Hippocampal formation (tissue), 2 donors: ENCODE results near the gene PHC2.

Source experiments
- DNase-seq, 2 donors: peaks; one replicate each; lab custom pipeline; 2025; lab: John Stamatoyannopoulos, UW

Gene PHC2

GRCh38 chr1:33425900-33426299 is 5.0 kb downstream of the PHC2 start:
- no peak for DNase-seq

GRCh38 chr1:33424610-33425009 is 6.3 kb downstream of the PHC2 start:
- DNase-seq = no peak

GRCh38 chr1:33424205-33424604 is 6.7 kb downstream of the PHC2 start:
- no peak for DNase-seq

GRCh38 chr1:33420870-33421775 is 9.8 kb downstream of the PHC2 start:
- DNase-seq = no peak

- no peak for DNase-seq
These were observed 12.1 kb downstream of the PHC2 start for GRCh38 chr1:33418811-33419210.

DNA sequence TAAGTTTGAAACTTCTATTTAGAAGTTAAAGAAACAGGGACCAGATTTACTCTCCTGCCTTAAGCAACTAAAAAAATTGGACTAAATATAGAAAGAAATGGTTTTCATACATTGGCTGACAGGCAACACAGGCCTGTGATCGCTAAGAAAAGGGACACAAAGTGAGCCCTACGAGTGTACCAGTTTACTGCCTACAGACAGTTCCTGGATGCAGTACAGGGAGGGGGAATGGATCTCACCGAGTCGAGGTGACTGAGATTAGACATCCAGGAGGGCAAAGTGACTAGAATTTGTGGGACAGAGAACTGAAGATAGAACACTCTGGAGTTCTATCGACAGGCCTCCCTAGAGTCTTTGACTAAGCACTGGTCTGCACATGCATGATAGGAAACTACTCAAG is 16.0 kb downstream of the PHC2 start:
- DNase-seq = no peak

DNA sequence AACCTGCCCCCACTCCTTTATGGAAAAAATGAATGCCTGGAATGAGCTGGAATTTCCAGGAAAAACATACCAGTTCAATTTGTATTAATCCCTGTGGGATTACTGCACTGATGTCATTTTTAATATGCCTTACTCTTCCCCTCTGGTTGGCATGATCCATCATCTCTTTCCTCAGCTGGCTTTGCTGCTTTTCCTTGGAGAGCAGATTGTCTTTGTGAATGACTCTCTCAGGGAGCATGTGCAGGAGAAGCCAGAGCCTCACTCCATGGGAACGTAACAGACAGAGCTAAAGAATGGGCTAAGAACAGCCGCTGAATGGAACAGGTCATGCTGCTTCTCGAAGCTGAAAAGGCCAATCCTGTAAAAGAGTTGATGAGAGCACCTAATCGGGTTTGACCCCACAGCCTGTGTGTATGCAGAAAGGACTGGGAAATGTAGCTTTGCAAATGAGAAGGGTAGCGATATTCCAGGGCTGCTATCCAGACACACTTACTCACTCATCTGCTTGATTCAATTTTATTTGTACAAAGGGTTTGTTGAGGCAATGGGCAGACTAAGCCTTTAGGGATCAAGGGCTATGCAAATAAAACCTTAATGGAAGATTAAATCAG is 20.7 kb downstream of the PHC2 start:
- DNase-seq = peak in 1 of 2 donors; percentile 40

DNA sequence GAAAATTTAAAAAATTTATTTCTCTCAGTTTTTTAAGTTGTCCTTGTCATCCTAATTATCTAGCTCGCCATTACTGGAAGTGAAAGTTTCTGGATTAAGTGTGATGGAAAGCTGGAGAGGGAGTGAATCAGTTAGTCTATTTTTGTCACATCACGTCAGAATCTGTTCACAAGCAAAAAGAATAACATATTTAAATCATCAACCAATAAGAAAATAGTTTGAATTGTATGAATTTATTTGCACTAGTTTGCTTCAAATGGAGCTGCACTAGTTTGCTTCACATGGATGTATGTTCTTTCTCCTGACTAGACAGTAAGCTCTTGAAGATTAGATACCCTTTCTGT is 22.8 kb downstream of the PHC2 start:
- no peak for DNase-seq

GRCh38 chr1:33407352-33408092 is 23.4 kb downstream of the PHC2 start:
- no peak for DNase-seq

DNA sequence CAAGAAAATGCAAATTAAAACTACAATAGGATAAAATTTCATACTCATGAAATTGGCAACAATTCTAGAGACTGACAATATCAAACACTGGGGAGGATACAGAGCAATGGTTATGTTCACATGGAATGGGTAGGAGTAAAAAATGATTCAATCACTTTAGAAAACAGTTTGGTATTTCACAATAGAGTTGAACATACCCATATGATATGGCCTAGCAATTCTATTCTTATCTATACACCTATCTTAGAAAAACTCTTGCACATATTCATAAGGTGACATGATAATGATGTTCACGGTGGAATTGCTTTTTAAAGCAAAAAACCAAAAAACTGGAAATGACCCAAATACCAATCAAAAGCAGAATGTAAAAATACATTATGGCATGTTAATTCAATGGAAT is 28.7 kb downstream of the PHC2 start:
- no peak for DNase-seq

DNA sequence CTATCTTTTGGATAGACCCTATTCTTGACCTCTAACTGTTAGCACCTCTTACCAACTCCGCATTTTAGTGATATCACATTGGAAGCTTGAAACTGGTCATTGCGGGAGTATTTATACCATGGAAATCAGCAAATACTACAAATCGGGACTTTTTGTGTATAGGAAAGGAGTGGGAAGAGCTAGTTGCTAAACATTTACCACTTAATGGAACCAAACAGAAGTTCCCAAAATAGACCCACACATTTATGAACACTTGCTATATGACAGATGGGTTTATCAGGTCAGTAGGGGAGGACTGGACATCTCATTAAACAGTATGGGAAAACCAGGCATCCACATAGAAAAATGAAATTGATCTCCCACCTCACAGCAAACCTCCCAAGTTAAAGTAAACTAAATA is 29.4 kb downstream of the PHC2 start:
- DNase-seq = no peak

- DNase-seq = no peak
These were observed 30.6 kb downstream of the PHC2 start for GRCh38 chr1:33400153-33400911.

DNA sequence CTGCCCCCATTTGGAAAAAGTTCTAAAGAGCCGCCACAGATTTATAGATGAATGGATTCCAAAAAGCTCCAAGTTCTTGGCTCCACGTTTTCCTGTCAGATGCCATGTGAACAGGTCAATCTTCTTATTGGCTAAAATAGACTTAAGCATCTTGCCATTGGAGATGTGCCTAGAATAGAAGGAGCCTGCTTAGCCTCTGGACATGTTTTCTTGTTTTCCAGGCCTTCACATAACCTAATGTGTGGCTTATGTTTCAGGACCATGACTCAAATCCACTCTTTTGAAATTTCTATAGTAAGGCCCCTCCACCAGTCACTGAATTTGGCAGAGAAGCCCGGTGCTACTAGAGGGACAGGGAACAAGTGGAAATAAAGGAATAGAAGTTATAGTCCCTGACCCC is 31.5 kb downstream of the PHC2 start:
- no peak for DNase-seq

DNA sequence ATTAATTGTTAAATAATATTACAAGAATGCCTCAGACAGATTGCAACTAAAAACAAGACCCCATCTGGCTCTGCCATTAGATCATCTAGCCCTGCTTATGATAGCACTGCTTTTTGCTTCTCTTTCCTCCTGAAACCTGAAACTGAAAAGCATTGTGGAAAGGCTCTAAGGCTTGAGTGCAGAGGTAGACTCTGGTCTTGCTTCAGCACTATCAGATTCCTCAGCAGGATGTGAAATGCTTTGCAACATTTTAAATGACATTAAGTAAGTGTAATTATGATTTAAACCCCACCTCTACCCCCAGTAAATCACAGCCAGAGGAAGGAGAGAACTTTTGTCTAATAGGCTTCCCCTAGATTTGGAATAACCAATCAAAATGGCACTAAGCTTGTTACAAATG is 32.9 kb downstream of the PHC2 start:
- no peak for DNase-seq

GRCh38 chr1:33397125-33397506 is 33.8 kb downstream of the PHC2 start:
- no peak for DNase-seq

DNA sequence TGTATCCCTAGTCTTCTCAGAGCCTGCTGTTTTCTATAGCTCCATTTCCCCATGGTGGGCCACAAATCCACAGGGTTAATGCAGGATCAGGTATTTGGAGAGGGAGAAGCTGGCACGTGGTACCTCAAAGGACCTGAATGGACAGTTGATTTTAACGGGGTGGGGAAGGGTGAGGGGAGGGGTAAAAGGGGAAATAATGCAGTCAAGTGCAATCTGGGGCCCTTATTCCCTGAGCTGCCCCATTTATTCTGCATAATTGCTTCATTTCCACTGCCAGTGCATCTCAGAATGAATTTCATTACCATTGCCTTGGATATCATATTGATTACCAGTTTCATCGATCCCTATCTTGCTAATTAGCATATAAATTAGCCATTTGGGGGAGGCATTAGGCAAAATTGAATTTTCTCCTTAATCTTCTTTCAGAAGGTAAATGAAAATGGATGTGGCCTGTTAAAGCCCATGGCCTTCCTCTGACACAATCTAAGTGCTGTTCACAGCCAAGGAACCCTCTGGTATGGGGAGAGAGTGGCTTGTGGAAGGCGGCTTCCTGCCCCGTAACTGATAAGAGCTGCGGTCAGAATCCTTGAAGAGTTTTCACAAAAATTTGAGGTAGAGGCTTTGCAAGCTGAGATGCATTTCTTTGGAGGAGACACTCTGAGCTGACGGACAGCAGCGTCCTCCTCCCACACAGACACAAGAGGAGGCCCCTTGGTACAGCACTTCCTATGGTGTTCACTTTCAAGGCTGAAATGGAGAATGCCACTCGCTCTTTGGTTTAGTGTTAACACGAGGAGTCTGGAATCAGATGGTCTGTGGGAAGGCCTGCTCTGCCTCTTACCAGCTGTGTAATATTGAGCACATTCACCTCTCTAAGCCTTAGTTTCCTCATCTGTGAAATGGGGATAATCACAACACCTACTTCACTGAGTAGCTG is 34.4 kb downstream of the PHC2 start:
- DNase-seq = no peak

DNA sequence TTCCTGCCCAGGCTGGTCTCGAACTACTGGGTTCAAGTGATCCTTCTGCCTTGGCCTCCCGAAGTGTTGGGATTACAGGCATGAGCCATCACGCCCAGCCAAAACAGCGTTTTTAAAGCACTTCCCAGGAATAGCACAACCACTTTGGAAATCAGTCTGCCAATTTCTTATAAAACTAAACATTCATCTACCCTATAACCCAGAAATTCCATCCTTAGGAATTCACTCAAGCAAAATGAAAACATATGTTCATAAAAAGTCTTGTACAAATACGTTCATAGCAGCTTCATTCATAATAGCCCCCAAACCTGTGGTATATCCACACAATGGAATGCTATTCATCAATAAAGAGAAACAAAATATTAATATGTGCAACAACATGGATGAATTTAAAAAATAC is 36.1 kb downstream of the PHC2 start:
- no peak for DNase-seq

GRCh38 chr1:33393991-33394390 is 36.9 kb downstream of the PHC2 start:
- no peak for DNase-seq

- DNase-seq = no peak
These were observed 37.4 kb downstream of the PHC2 start for GRCh38 chr1:33393524-33393923.

- no peak for DNase-seq
These were observed 38.3 kb downstream of the PHC2 start for GRCh38 chr1:33392639-33393038.

- no peak for DNase-seq
These were observed 38.7 kb downstream of the PHC2 start for GRCh38 chr1:33392206-33392605.
